ENCODE measurements around the gene STT3B. TPM values are rescaled to one million over a fixed set of nuclear protein-coding genes. Genes with fewer than 3 reads are reported as not detected.
"Not testable (repeated sequence)": the region's sequence is repeated elsewhere in the genome, so short reads cannot be mapped to it uniquely, and the experiment has no call there.

Gene STT3B
- total and polyA plus RNA-seq, 2 of the 13 experiments (the other 11 are each of a cell fraction or from before 2014, with no cell fraction given) = 85.0 to 205 TPM

GRCh38 chr3:31505371-31506048 lies 27.2 kb upstream of the STT3B start:
- 56% methylated on average over 5 of the region's 5 CpGs for WGBS (ENCODE audit: low lambda C conversion rate)
- no peak for TF ChIP-seq POGZ (CRISPR knock-in tag; IDR thresholded peaks at IDR 0.05)
- TF ChIP-seq ZNF160 (CRISPR knock-in tag; IDR thresholded peaks at IDR 0.05) = no peak
- FAIRE-seq = no peak
- Histone ChIP-seq H3K9ac (ENCODE audit: insufficient read depth, low read depth, low read length) (no peak overlapping the region), H3K4me2 (ENCODE audit: low read depth, low read length) (no peak overlapping the region), H3K4me1 (ENCODE audit: insufficient read depth, low read length) (peaks cover 8% of the 10 kb centered on the region), H3K4me3 (replicated peaks in 1 of 3; ENCODE audit: insufficient read depth in 1 of 3, low read depth in 2 of 3, low read length in 3 of 3) (no peak overlapping the region), H3K36me3 (replicated peaks in 1 of 2; ENCODE audit: control insufficient read depth in 1 of 2, insufficient read depth in 2 of 2, low read length in 2 of 2) (no peaks in the 10 kb centered on the region), H3K27ac (ENCODE audit: extremely low read length, insufficient read depth, low read length) (no peak overlapping the region), H3K9me3 (ENCODE audit: low read length) (no peaks in the 10 kb centered on the region), H2AFZ (ENCODE audit: low read length) (no peak overlapping the region), H3K79me2 (ENCODE audit: insufficient read depth, low read length) (no peaks in the 10 kb centered on the region), H4K20me1 (ENCODE audit: insufficient read depth, low read length) (no peaks in the 10 kb centered on the region), H3K27me3 (ENCODE audit: control insufficient read depth in 1 of 2, insufficient read depth in 2 of 2, low read length in 2 of 2) (peaks cover 0 to 19% of the 10 kb centered on the region in 2 experiments; a peak in 3 of 5 replicates)
- CTCF ChIA-PET (ENCODE audit: low intra/inter-chr PET ratio, low total read pairs) = no interaction called here
- no TSS peak for BruUV-seq (replicated peaks)
- no peak for DNase-seq (ENCODE audit: low spot score)
- POLR2A ChIA-PET = no interaction called here
- in situ Hi-C loops (cut with HindIII; ENCODE audit: extremely low pct_ligation_motif_present, low pct_unique_long_range_greater_than_20kb) = no loop called here
- intact Hi-C loops (cut with micrococcal nuclease; ENCODE audit: unreplicated experiment) = no loop called here
- ATAC-seq = no peak

- in situ Hi-C loops (cut with HindIII; ENCODE audit: extremely low pct_ligation_motif_present, low pct_unique_long_range_greater_than_20kb); DNase-seq (ENCODE audit: low spot score); H4K20me1 ChIP-seq (ENCODE audit: insufficient read depth, low read length); H3K4me1 ChIP-seq (ENCODE audit: insufficient read depth, low read length); intact Hi-C loops (cut with micrococcal nuclease; ENCODE audit: unreplicated experiment); POLR2A ChIA-PET; ATAC-seq; H3K36me3 ChIP-seq (replicated peaks in 1 of 2; ENCODE audit: control insufficient read depth in 1 of 2, insufficient read depth in 2 of 2, low read length in 2 of 2); H3K4me3 ChIP-seq (replicated peaks in 1 of 3; ENCODE audit: insufficient read depth in 1 of 3, low read depth in 2 of 3, low read length in 3 of 3); CTCF ChIA-PET (ENCODE audit: low intra/inter-chr PET ratio, low total read pairs); H3K9ac ChIP-seq (ENCODE audit: insufficient read depth, low read depth, low read length); FAIRE-seq; BruUV-seq (replicated peaks); H2AFZ ChIP-seq (ENCODE audit: low read length); H3K4me2 ChIP-seq (ENCODE audit: low read depth, low read length); H3K27ac ChIP-seq (ENCODE audit: extremely low read length, insufficient read depth, low read length); H3K9me3 ChIP-seq (ENCODE audit: low read length); H3K79me2 ChIP-seq (ENCODE audit: insufficient read depth, low read length): not testable (repeated sequence)
- WGBS (ENCODE audit: low lambda C conversion rate) = 63% methylated on average over 7 of the region's 7 CpGs
- H3K27me3 ChIP-seq (ENCODE audit: control insufficient read depth in 1 of 2, insufficient read depth in 2 of 2, low read length in 2 of 2) = peaks cover 0 to 14% of the 10 kb centered on the region in 2 experiments; a peak in 3 of 5 replicates
These were observed 26.2 kb upstream of the STT3B start for GRCh38 chr3:31506515-31506914.
